ENCODE results near the gene PPM1H.

GRCh38 chr12:62800707-62801400 is 134.1 kb downstream of the PPM1H start:
- no peak for TF ChIP-seq CTCF (conservative IDR thresholded peaks at IDR 0.05)
- no peak for TF ChIP-seq ZFX (IDR thresholded peaks at IDR 0.05)

Data from C4-2B (cell line).